Activated CD8-positive, alpha-beta memory T cell treated with anti-CD3 and anti-CD28 coated beads, Interleukin-2, amount 50 U/mL, for 1 hour (primary cell): ENCODE data around the gene EID1.
"Not testable (repeated sequence)": the region's sequence is repeated elsewhere in the genome, so short reads cannot be mapped to it uniquely, and the experiment has no call there.

ENCODE experiments used
- DNase-seq: peaks from one replicate; pipeline ENCODE4 v3.0.0-alpha.2; 2020; ENCODE audit errors: extremely low read depth

The EID1 gene

DNA sequence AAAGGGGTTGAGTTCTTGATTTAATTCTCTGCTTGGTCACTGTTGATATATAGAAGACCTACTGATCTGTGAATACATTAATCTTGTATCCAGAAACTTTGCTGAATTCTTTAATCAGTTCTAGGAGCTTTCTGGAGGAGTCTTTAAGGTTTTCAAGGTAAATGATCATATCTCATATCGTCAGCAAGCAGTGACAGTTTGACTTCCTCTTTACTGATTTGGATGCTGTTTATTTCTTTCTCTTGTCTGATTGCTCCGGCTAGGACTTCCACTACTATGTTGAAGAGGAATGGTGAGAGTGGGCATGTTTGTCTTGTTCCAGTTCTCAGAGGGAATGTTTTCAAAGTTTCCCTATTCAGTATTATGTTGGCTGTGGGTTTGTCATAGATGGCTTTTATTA is 31.4 kb downstream of the EID1 start:
- not testable (repeated sequence) for DNase-seq

DNA sequence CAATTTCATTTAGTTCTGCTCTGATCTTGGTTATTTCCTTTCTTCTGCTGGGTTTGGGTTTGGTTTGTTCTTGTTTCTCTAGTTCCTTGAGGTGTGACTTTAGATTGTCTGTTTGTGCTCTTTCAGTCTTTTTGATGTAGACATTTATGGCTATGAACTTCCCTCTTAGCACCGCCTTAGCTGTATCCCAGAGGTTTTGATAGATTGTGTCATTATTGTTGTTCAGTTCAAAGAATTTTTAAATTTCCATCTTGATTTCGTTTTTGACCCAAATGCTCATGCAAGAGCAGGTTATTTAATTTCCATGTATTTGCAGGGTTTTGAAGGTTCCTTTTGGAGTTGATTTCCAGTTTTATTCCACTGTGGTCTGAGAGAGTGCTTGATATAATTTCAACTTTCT is 32.6 kb downstream of the EID1 start:
- DNase-seq, result not testable (repeated sequence)

DNA sequence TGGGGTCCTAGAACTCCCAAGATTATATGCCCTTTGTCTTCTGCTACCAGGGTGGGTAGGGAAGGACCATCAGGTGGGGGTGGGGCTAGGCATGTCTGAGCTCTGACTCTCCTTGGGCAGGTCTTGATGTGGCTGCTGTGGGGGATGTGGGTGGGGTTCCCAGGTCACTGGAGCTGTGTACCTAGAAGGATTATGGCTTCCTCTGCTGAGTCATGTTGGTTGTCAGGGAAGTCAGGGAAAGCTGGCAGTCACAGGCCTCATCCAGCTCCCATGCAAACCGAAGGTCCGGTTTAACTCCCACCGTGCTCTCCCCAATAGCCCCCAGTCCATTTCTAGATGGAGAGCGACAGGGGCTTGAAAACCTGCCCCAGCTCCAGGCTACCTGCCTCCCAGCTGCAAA is 35.2 kb downstream of the EID1 start:
- DNase-seq, result no peak

- DNase-seq, result no peak
These were observed 36.8 kb downstream of the EID1 start for GRCh38 chr15:48914717-48915116.

- DNase-seq, result no peak
These were observed 37.9 kb downstream of the EID1 start for GRCh38 chr15:48915861-48916260.

DNA sequence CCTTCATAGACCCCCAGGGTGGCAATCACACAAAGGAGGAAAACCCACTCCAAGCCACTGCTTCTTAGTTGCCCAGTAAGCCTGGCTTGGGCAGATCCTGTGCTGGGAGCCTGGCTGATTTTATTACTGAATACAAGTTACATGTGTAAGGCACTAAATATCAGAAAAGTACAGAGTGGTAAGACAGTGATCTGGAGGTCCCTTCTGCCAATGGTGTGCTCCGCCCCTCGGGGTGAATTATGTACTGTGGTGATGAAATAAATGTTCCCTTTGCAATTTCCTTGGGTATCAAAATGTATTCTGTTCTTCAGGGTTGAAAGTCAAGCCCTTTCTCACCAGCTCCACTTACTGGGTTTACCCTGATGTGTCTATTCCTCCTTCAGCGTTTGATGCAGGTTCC is 38.8 kb downstream of the EID1 start:
- no peak for DNase-seq

- no peak for DNase-seq
These were observed 44.1 kb downstream of the EID1 start for GRCh38 chr15:48922046-48922445.

GRCh38 chr15:48924528-48925393 is 46.8 kb downstream of the EID1 start:
- DNase-seq, result no peak

GRCh38 chr15:48925714-48926223 is 47.8 kb downstream of the EID1 start:
- DNase-seq, result no peak

GRCh38 chr15:48928877-48929538 is 51.1 kb downstream of the EID1 start:
- no peak for DNase-seq

GRCh38 chr15:48929661-48930060 is 51.7 kb downstream of the EID1 start:
- DNase-seq, result no peak
